Natural killer cell (primary cell): Measurements from ENCODE around the gene TXLNA. TPM values are rescaled to one million over a fixed set of nuclear protein-coding genes. Genes with fewer than 3 reads are reported as not detected.

Experiments
- ATAC-seq, 3 donors: fragments of 150-1000 bp in 2 of 3; fragments of 200-7000 bp in 1 of 3; cut with Tn5 transposase; 1 replicate in 1 of 3; 2 replicates in 2 of 3; pipeline ENCODE4 v1.10.0; 2021; ENCODE audit warnings: mild to moderate bottlenecking in 2 of 3, moderate library complexity in 2 of 3
- DNase-seq, 2 donors: peaks; one replicate each; pipeline versions ENCODE4 v3.0.0 to v3.0.0-alpha.2; 2013 to 2021; ENCODE audit warnings: mixed read lengths in 1 of 2
- H3K27ac ChIP-seq: one replicate; pipeline ENCODE4 v1.5.1; 2013; ENCODE audit warnings: mild to moderate bottlenecking, low read length
- H3K27me3 ChIP-seq: one replicate; pipeline ENCODE4 v1.6.1; 2013; ENCODE audit warnings: low read length; ENCODE audit not compliant: control insufficient read depth, insufficient read depth
- H3K36me3 ChIP-seq: one replicate; pipeline ENCODE4 v1.6.1; 2013; ENCODE audit warnings: low read length; ENCODE audit not compliant: control insufficient read depth, insufficient read depth
- H3K4me1 ChIP-seq: one replicate; pipeline ENCODE4 v1.6.1; 2013; ENCODE audit warnings: low read length; ENCODE audit not compliant: control insufficient read depth, insufficient read depth
- H3K4me3 ChIP-seq: one replicate; pipeline ENCODE4 v1.5.1; 2013; ENCODE audit warnings: low read length
- H3K9me3 ChIP-seq: one replicate; pipeline ENCODE4 v1.6.1; 2013; ENCODE audit warnings: low read length; ENCODE audit not compliant: control insufficient read depth, insufficient read depth
- H3K27ac Mint-ChIP-seq, 2 donors: one replicate each; pipeline ENCODE4 v1.8.0; 2022; ENCODE audit warnings: mild to moderate bottlenecking in 2 of 2, mixed read lengths in 2 of 2, moderate library complexity in 1 of 2
- H3K27me3 Mint-ChIP-seq, 2 donors: one replicate each; pipeline ENCODE4 v1.8.0; 2022; ENCODE audit warnings: low read depth in 2 of 2, mixed read lengths in 2 of 2
- H3K36me3 Mint-ChIP-seq: one replicate; pipeline ENCODE4 v1.8.0; 2022; ENCODE audit warnings: mixed read lengths
- H3K4me1 Mint-ChIP-seq, 2 donors: one replicate each; pipeline ENCODE4 v1.8.0; 2022; ENCODE audit warnings: mixed read lengths in 2 of 2
- H3K4me3 Mint-ChIP-seq: one replicate; pipeline ENCODE4 v1.8.0; 2022; ENCODE audit warnings: mild to moderate bottlenecking, moderate library complexity, mixed read lengths
- H3K9me3 Mint-ChIP-seq, 2 donors: one replicate each; pipeline ENCODE4 v1.8.0; 2022; ENCODE audit warnings: mixed read lengths in 2 of 2
- WGBS: methylation state at CpG from one replicate; pipeline ENCODE4 v1.1.7; 2013; ENCODE audit warnings: missing lambda C conversion rate; ENCODE audit not compliant: insufficient coverage; 5-methylcytosine and 5-hydroxymethylcytosine counted together
- intact Hi-C: fragments of 100-400 bp; cut with micrococcal nuclease; formaldehyde crosslinking; loops from one replicate; pipeline ENCODE4 v1.14.2; 2022
- total RNA-seq, 4 donors: library from RNA; stranded (reverse); fragments of 120-200 nt in 1 of 4; gene quantifications; one replicate each; pipeline versions ENCODE4 v1.2.3 to v1.2.4, GENCODE V29; 2013 to 2022
- TF ChIP-seq, protein P1 (sequence below): fragments of 200-600 bp; IDR thresholded peaks from one replicate; pipeline ENCODE4 v1.8.0; 2022; ENCODE audit warnings: antibody characterized with exemption

The TXLNA gene
- total RNA-seq, 3 donors from 2014 or later (not counting 1 experiment from before 2014, with no cell fraction given), result 26.0 to 36.0 (median 33.3) TPM

DNA sequence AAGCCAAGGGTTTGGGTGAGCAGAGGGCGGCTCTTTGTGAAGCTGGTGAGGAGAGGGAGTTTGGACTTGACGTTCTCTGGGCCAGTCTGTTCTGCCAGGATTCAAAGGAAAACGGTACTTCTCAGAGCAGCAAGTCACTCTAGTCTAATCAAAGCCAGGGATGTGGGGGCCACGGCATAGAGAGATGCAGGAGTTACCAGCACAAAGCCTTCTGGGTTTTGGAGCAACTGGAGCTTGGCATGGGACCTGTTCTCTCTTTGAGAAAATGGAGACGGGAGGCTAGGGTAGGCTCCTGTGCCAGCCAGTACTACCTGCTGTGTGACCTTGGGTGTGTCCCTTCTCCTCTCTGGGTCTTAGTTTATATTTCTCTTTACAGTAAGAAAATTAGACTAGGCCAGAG is 2.1 kb downstream of the TXLNA start:
- peaks cover 28% of the 10 kb centered on the region for H3K4me1 ChIP-seq
- H3K36me3 Mint-ChIP-seq, result no peaks in the 10 kb centered on the region
- H3K4me3 Mint-ChIP-seq, result peak overlapping the region; percentile 95
- peaks cover 18% of the 10 kb centered on the region for H3K36me3 ChIP-seq
- H3K27ac Mint-ChIP-seq, result peak overlapping the region; percentile 95 to 98
- H3K27me3 Mint-ChIP-seq, result no peaks in the 10 kb centered on the region
- intact Hi-C loops, result no loop called here
- H3K4me3 ChIP-seq, result no peak overlapping the region
- ATAC-seq (no peak), DNase-seq (no peak)
- H3K27ac ChIP-seq, result no peak overlapping the region
- 92% methylated on average over 5 of the region's 5 CpGs for WGBS
- TF ChIP-seq, protein P1, sequence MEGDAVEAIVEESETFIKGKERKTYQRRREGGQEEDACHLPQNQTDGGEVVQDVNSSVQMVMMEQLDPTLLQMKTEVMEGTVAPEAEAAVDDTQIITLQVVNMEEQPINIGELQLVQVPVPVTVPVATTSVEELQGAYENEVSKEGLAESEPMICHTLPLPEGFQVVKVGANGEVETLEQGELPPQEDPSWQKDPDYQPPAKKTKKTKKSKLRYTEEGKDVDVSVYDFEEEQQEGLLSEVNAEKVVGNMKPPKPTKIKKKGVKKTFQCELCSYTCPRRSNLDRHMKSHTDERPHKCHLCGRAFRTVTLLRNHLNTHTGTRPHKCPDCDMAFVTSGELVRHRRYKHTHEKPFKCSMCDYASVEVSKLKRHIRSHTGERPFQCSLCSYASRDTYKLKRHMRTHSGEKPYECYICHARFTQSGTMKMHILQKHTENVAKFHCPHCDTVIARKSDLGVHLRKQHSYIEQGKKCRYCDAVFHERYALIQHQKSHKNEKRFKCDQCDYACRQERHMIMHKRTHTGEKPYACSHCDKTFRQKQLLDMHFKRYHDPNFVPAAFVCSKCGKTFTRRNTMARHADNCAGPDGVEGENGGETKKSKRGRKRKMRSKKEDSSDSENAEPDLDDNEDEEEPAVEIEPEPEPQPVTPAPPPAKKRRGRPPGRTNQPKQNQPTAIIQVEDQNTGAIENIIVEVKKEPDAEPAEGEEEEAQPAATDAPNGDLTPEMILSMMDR, result no peak
- H3K9me3 Mint-ChIP-seq, result no peaks in the 10 kb centered on the region
- no peaks in the 10 kb centered on the region for H3K9me3 ChIP-seq
- H3K4me1 Mint-ChIP-seq, result peaks cover 48 to 57% of the 10 kb centered on the region in 2 donors
- H3K27me3 ChIP-seq, result no peaks in the 10 kb centered on the region

DNA sequence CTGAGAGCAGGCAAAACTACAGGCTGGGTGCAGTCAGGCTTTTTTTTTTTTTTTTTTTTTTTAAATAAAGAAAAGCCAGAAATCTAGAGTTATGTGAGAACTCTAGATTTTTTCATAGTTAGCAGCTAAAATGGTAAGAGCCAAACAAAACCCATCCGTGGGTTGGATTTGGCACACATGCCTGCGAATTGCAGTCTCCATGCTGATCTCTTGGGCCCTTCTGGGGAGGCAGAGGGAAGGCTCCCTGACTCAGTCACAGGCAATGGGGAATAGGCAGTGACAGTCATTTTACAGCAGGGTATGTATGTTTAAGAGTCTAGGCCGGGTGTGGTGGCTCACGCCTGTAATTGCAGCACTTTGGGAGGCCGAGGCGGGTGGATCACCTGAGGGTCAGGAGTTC is 2.6 kb downstream of the TXLNA start:
- 96% methylated on average over 6 of the region's 6 CpGs for WGBS
- Mint-ChIP-seq H3K27me3 (no peaks in the 10 kb centered on the region), H3K4me3 (no peak overlapping the region), H3K9me3 (no peaks in the 10 kb centered on the region), H3K36me3 (no peaks in the 10 kb centered on the region), H3K4me1 (peaks cover 48 to 59% of the 10 kb centered on the region in 2 donors), H3K27ac (peak overlapping the region in 1 of 2 donors; percentile 98)
- H3K4me3 ChIP-seq, result no peak overlapping the region
- DNase-seq (no peak), ATAC-seq (no peak)
- H3K27ac ChIP-seq, result no peak overlapping the region
- no peaks in the 10 kb centered on the region for H3K27me3 ChIP-seq
- intact Hi-C loops, result no loop called here
- H3K4me1 ChIP-seq, result peaks cover 28% of the 10 kb centered on the region
- TF ChIP-seq, protein P1, result no peak
- H3K36me3 ChIP-seq, result peaks cover 20% of the 10 kb centered on the region
- H3K9me3 ChIP-seq, result no peaks in the 10 kb centered on the region

DNA sequence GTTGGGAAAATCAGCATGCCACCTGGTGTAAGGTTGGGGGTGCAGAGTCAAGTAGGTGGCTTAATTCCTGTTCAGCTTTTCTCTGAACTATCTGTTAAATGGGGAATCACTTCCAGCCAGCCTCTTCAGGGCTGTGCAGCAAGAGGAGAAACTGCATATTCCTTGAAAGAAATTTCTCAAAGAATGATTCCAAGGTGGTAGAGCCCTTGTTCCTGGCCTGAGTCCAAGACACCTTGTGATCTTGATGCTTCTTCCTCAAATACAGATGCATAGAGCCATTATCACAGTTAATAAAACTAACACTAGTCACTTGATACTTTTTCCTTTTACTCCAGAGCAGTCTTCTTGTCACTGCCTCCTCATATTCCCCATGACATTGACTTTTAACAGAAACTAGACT is 5.2 kb downstream of the TXLNA start:
- Mint-ChIP-seq H3K36me3 (no peaks in the 10 kb centered on the region), H3K4me1 (peaks cover 40 to 55% of the 10 kb centered on the region in 2 donors), H3K27ac (peak overlapping the region in 1 of 2 donors; percentile 8), H3K9me3 (no peaks in the 10 kb centered on the region), H3K4me3 (no peak overlapping the region), H3K27me3 (no peaks in the 10 kb centered on the region)
- H3K36me3 ChIP-seq, result peaks cover 44% of the 10 kb centered on the region
- H3K9me3 ChIP-seq, result no peaks in the 10 kb centered on the region
- no peaks in the 10 kb centered on the region for H3K27me3 ChIP-seq
- no peak for ATAC-seq
- H3K27ac ChIP-seq, result no peak overlapping the region
- DNase-seq, result no peak
- intact Hi-C loops, result no loop called here
- H3K4me3 ChIP-seq, result no peak overlapping the region
- TF ChIP-seq, protein P1, result no peak
- H3K4me1 ChIP-seq, result peaks cover 23% of the 10 kb centered on the region

DNA sequence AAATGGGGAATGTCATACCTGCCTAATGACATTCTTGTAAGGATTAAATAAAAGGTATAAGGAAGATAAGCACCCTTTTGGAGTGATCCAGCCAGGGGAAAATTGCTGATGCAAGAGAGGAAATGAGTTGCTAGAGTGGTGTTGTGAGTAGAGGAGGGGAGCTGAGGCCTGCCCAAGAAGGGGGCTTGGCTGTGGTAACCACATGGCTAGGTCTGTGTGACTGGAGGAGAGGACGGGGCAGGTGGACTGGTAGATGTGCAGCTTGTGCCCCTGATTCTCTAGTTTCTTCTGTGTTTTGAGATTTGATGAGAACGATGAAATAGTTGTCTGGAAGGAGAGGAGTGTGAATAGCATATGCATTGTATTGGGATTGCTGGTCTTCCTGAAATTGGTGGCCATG is 6.6 kb downstream of the TXLNA start:
- TF ChIP-seq, protein P1, result no peak
- H3K4me3 ChIP-seq, result no peak overlapping the region
- H3K9me3 ChIP-seq, result no peaks in the 10 kb centered on the region
- H3K4me1 ChIP-seq, result peaks cover 13% of the 10 kb centered on the region
- H3K27ac Mint-ChIP-seq, result peak overlapping the region in 1 of 2 donors; percentile 0
- DNase-seq (no peak), ATAC-seq (no peak)
- intact Hi-C loops, result no loop called here
- H3K36me3 ChIP-seq, result peaks cover 56% of the 10 kb centered on the region
- H3K27ac ChIP-seq, result no peak overlapping the region
- WGBS, result 90% methylated on average over 2 of the region's 2 CpGs
- no peaks in the 10 kb centered on the region for H3K9me3 Mint-ChIP-seq
- H3K4me1 Mint-ChIP-seq, result peaks cover 27 to 41% of the 10 kb centered on the region in 2 donors
- no peaks in the 10 kb centered on the region for H3K27me3 ChIP-seq
- H3K27me3 Mint-ChIP-seq, result no peaks in the 10 kb centered on the region
- H3K4me3 Mint-ChIP-seq, result no peak overlapping the region
- no peaks in the 10 kb centered on the region for H3K36me3 Mint-ChIP-seq
